ENCODE results near the gene TAS2R14.

TAS2R14 gene

DNA sequence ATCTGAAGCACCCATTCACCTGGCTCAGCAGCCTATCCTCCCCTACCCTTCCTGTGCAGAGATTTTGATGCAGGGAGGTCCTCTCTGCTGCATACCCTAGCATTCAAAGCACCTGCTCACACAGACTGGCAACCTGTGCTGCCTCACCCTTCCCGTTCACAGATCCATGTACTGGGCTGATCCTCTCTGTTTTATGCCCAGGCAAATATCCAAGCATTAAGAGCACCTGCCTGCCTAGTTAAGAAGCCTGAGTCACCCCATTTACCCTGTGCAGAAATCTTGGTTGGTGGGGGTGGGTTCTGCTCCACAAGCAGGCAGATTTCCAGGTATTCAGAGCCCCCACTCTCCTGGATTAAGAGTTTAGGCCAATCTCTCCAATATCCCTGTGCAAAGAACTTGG lies 38.1 kb downstream of the TAS2R14 start:
- no peaks in the 10 kb centered on the region for H3K9me3 ChIP-seq (ENCODE audit: insufficient read depth, low read length)
- H3K36me3 ChIP-seq (ENCODE audit: low read length) = no peaks in the 10 kb centered on the region
- no peaks in the 10 kb centered on the region for H3K9me2 ChIP-seq (replicated peaks; ENCODE audit: insufficient read depth, low read length)
- H3K27me3 ChIP-seq (ENCODE audit: low read length) = no peaks in the 10 kb centered on the region
- H4K20me1 ChIP-seq (ENCODE audit: low read depth, low read length) = no peaks in the 10 kb centered on the region
- no peak overlapping the region for H3K9ac ChIP-seq (ENCODE audit: low read length)
- H3K79me2 ChIP-seq (ENCODE audit: insufficient read depth, low read length) = no peaks in the 10 kb centered on the region
- TF ChIP-seq, protein P1, sequence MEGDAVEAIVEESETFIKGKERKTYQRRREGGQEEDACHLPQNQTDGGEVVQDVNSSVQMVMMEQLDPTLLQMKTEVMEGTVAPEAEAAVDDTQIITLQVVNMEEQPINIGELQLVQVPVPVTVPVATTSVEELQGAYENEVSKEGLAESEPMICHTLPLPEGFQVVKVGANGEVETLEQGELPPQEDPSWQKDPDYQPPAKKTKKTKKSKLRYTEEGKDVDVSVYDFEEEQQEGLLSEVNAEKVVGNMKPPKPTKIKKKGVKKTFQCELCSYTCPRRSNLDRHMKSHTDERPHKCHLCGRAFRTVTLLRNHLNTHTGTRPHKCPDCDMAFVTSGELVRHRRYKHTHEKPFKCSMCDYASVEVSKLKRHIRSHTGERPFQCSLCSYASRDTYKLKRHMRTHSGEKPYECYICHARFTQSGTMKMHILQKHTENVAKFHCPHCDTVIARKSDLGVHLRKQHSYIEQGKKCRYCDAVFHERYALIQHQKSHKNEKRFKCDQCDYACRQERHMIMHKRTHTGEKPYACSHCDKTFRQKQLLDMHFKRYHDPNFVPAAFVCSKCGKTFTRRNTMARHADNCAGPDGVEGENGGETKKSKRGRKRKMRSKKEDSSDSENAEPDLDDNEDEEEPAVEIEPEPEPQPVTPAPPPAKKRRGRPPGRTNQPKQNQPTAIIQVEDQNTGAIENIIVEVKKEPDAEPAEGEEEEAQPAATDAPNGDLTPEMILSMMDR (IDR thresholded peaks at IDR 0.05; ENCODE audit: insufficient read depth, low read length, poor library complexity, severe bottlenecking) = no peak
- TF ChIP-seq EZH2phosphoT487 (conservative IDR thresholded peaks at IDR 0.05; ENCODE audit: low read length) = no peak
- no peak overlapping the region for H3K27ac ChIP-seq (ENCODE audit: low read depth, low read length)
- no peak overlapping the region for H3K4me3 ChIP-seq (ENCODE audit: insufficient read depth, low read length, poor library complexity, severe bottlenecking)
- no peaks in the 10 kb centered on the region for H3F3A ChIP-seq (ENCODE audit: insufficient read depth)
- H2AFZ ChIP-seq (ENCODE audit: low read depth, low read length, severe bottlenecking) = no peak overlapping the region
- H3K4me2 ChIP-seq (ENCODE audit: low read depth, low read length, poor library complexity, severe bottlenecking) = no peak overlapping the region

DNA sequence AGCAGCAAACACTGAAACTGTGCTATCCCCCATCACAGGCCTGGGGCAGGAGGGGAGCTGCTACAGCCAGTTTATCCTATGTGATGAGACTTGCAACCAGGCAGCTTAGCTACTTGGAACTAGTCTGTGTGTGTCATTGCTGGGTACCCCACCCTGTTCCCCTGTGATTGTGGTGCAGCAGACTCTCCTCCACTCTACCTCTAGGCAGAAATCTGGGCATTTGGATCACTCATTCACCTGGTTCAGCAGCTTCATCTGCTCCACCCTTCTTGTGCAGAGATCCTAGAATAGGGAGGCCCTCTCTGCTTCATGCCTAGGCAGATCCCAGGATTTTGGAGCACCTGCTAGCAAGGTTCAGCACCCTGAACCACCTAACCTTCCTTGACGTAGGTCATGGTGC lies 38.5 kb downstream of the TAS2R14 start:
- Histone ChIP-seq H2AFZ (ENCODE audit: low read depth, low read length, severe bottlenecking) (no peak overlapping the region), H3K27ac (ENCODE audit: low read depth, low read length) (no peak overlapping the region), H3K9me2 (replicated peaks; ENCODE audit: insufficient read depth, low read length) (no peaks in the 10 kb centered on the region), H3K79me2 (ENCODE audit: insufficient read depth, low read length) (no peaks in the 10 kb centered on the region), H3K4me2 (ENCODE audit: low read depth, low read length, poor library complexity, severe bottlenecking) (no peak overlapping the region), H3K4me3 (ENCODE audit: insufficient read depth, low read length, poor library complexity, severe bottlenecking) (no peak overlapping the region), H3K9ac (ENCODE audit: low read length) (no peak overlapping the region), H3K9me3 (ENCODE audit: insufficient read depth, low read length) (no peaks in the 10 kb centered on the region), H3K36me3 (ENCODE audit: low read length) (no peaks in the 10 kb centered on the region), H4K20me1 (ENCODE audit: low read depth, low read length) (no peaks in the 10 kb centered on the region), H3K27me3 (ENCODE audit: low read length) (no peaks in the 10 kb centered on the region), H3F3A (ENCODE audit: insufficient read depth) (no peaks in the 10 kb centered on the region)
- TF ChIP-seq, protein P1 (IDR thresholded peaks at IDR 0.05; ENCODE audit: insufficient read depth, low read length, poor library complexity, severe bottlenecking) = no peak
- no peak for TF ChIP-seq EZH2phosphoT487 (conservative IDR thresholded peaks at IDR 0.05; ENCODE audit: low read length)

DNA sequence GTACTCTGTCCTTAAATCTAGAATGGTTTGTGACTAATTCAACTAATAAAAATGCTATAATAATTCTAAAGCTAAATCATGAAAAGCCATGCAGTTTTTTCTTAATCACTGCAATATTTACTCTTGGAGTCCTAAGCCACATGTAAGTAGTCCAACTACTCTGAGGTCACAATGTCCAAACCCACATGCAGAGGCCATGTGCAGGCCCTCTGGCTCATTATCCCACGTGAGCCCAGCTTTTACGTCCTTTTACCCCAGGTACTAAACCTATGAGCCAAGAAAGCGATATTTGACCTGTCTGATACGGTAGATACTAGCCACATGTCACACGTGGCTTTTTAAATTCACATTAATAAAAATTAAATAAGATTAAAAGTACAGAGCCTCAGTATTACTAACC lies 42.2 kb downstream of the TAS2R14 start:
- no peaks in the 10 kb centered on the region for H3K36me3 ChIP-seq (ENCODE audit: low read length)

More for the DNA sequence above, 42.2 kb downstream of the TAS2R14 start:
- Histone ChIP-seq H3F3A (ENCODE audit: insufficient read depth) (no peaks in the 10 kb centered on the region), H3K79me2 (ENCODE audit: insufficient read depth, low read length) (no peaks in the 10 kb centered on the region), H3K4me2 (ENCODE audit: low read depth, low read length, poor library complexity, severe bottlenecking) (no peak overlapping the region), H3K4me3 (ENCODE audit: insufficient read depth, low read length, poor library complexity, severe bottlenecking) (no peak overlapping the region), H3K9me3 (ENCODE audit: insufficient read depth, low read length) (no peaks in the 10 kb centered on the region), H3K27me3 (ENCODE audit: low read length) (no peaks in the 10 kb centered on the region), H3K9ac (ENCODE audit: low read length) (no peak overlapping the region), H4K20me1 (ENCODE audit: low read depth, low read length) (no peaks in the 10 kb centered on the region), H3K27ac (ENCODE audit: low read depth, low read length) (no peak overlapping the region), H3K9me2 (replicated peaks; ENCODE audit: insufficient read depth, low read length) (no peaks in the 10 kb centered on the region), H2AFZ (ENCODE audit: low read depth, low read length, severe bottlenecking) (no peak overlapping the region)
- no peak for TF ChIP-seq EZH2phosphoT487 (conservative IDR thresholded peaks at IDR 0.05; ENCODE audit: low read length)
- TF ChIP-seq, protein P1 (IDR thresholded peaks at IDR 0.05; ENCODE audit: insufficient read depth, low read length, poor library complexity, severe bottlenecking) = no peak

Data from SU-DHL-6 (cell line).